Activated CD4-positive, alpha-beta T cell treated with anti-CD3 and anti-CD28 coated beads, Interleukin-2, amount 50 U/mL, for 24 hours (primary cell): ENCODE measurements around the gene SLC16A5.
"Not testable (repeated sequence)": the region's sequence is repeated elsewhere in the genome, so short reads cannot be mapped to it uniquely, and the experiment has no call there.

Experiments used
- DNase-seq, 2 donors: peaks; one replicate each; pipeline ENCODE4 v3.0.0-alpha.2; 2020; ENCODE audit warnings: low read depth in 1 of 2, low spot score in 1 of 2

Gene SLC16A5

DNA sequence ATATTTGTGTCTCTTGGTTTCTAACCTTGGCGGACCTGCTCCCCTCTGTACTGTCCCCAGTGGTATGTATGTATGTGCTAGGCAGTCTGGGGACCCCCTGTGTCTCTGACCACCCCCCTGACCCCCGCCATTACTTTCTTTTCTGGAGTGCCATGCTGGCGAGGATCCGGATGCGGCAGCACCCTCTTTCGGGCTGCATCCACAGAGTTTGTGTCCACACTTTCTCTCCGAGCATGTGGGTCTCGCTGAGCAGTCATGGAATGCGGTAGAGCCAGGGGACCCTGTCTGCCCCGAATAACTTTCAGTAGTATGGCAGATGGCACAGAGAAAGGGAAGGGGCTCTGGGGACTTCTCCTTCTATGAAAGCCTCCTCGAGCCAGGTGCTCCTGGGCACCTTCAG lies 23.7 kb upstream of the SLC16A5 start:
- no peak for DNase-seq

DNA sequence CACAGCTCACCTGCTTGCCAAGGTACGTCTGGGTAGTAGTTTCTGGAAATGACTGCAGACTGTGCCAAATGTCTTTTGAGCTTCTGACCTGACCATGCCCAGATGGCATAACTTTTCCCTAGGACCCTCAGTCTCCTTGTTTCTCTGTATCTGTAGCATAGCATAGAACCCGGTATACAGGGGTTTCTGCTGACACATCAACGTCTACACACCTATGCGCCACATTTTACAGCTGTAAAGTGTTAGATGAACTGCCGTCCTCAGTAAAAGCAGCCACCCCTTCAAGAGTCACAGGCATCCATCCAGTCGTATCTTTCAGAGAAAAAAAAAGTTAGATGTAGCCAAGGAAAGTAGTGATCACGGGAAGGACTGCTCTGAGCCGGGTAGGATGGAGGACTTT lies 23.3 kb upstream of the SLC16A5 start:
- DNase-seq, result no peak

DNA sequence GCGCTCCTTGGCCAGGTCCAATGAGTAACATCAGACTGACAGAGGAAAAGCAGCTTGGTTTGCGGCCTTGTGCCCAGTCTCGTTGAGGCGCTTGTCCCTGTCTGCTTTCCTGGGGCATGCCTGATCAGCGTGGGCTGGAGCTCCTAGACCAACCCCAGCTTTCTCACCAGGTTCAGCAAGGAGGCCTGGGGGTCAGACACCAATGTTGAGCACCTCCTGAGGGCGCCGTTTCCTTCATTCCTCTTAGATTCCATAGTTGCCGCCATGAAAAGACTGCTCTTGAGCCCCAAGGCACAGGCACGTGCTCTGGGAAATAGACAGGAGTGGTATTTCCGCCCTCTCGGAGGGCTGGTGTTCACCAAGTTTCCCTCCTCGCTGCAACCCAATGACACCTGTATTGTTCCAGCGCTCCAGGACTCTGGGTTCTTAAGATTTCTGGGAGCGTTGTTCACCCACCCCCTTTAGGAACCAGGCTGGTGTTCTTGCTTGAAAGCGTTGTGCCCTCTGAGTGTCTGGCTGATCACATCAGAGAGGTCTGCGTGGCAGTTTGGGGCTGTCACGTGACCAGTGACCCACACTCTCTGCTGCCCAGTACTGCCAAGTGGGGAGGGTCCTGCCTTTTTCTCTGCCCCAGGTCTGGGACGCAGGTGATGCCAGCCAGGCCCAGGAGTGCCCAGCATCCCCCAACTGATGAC lies 22.7 kb upstream of the SLC16A5 start:
- DNase-seq, result no peak

DNA sequence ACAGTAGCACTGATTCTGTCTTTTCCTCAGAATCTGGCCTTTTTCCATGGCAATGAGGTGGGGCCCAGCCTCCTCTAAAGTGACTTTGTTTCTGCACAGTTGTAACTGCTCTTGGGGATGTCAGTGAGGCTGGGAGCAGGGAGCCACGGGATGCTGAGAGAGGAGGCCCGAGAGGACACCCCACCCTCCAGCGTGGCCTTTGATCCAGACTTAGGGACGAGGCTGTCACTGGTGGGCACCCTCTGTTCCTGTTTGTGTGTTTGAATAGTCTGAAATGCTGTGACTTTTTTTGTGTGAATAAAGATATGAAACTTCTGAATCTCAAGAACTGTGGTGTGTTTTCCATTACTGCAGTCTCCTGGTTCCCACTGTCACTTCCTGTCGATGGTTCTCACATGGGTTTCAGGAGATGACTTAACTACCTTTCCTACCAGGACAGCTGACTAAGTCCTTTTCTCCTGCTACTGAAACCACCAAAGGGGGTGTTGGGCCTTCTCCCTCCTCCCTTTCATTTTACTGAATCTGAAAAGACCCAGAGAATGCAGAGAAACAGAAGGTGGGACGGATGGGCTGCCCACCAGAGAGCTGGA lies 22.1 kb upstream of the SLC16A5 start:
- peak in 1 of 2 donors; percentile 30 for DNase-seq

DNA sequence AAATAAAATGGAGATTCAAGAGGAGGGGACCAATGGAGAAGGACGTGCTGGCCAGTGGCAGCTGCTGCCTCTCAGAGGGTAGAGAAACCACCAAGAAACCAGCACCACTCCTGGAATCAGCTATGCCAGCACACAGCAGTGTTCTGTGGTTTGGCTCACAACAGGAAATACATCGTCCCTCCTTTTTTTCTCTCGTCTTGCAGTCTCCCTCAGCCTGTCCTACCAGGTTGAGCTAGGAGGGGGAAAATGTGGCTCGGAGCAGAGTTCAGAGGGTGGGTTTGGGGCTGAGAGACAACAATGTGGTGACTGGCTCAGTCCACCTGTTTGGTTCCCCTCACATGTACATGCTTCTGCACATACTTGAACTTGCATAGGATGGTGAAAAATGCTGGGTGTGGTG lies 19.9 kb upstream of the SLC16A5 start:
- no peak for DNase-seq

DNA sequence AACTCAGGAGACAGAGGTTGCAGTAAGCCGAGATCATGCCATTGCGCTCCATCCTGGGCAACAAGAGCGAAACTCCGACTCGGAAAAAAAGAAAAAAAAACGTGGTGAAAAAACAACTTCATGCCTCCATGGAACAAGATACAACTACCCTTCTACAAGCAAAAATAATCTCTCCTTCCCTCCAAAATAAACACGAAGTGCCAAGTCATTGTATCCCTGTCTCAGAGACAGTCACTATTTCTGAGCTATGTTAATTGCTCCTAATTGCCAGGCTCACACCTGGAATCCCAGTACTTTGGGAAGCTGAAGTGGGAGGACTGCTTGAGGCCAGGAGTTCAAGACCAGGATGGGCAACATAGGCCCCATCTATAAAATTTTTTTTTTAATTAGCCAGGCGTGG lies 19.0 kb upstream of the SLC16A5 start:
- no peak for DNase-seq

DNA sequence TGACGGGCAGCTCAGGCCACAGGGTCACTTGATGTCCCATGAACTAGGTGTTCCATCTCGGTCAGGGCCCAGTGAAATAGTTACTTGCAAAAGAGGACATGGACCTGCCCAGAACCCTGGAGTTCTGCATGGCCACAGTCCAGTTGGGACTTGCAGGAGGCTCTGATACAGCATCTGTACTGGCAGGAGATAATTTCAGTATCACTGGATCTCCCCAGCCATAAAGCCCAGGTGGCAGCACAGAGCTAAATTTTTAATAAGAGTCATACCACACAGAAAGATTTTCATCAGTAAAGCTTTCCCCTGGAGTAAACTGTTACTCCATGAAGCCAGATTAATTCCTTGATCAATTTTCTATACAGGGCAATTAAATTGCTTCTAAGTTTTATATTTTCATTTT lies 18.0 kb upstream of the SLC16A5 start:
- no peak for DNase-seq

DNA sequence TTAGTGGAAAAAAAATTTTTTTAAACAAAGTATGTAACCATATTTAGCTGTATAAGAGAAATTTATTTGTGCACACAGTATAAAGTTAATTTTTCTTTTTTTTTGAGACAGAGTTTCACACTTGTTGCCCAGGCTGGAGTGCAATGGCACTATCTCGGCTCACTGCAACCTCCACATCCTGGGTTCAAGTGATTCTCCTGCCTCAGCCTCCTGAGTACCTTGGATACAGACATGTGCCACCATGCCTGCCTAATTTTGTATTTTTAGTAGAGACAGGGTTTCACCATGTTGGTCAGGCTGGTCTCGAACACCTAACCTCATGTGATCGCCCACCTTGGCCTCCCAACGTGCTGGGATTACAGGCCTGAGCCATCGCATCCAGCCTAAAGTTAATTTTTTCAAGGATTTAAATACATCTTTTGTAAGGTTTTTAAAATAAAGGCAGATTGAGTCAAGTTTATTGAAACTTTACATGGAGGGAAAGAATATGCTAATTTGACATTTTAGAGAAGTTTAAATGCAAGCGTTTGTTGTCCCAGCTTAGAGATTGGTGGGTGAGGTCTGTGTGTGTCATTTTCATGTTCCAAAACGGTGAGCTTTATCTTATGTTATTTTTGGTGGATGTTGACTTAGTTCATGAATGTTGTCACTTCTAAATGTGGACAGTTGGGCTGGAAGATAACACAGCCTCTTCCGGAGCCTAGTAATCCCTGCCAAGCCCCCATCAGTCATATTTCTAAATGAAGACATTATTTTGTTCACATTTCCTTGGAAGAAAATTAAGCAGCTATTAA lies 16.1 kb upstream of the SLC16A5 start:
- DNase-seq, result not testable (repeated sequence)

DNA sequence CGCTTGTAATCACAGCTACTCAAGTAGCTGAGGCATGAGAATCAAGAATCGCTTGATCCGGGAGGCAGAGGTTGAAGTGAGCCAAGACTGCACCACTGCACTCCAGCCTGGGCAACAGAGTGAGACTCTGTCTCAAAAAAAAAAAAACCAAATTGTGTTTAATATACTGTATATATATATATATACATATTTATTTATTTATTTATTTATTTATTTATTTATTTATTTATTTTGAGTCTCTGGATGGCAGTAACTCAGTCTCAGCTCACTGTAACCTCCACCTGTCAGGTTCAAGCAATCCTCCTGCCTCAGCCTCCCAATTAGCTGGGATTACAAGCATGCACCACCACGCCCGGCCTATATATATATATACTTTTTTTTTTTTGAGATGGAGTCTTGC lies 14.8 kb upstream of the SLC16A5 start:
- DNase-seq, result not testable (repeated sequence)

DNA sequence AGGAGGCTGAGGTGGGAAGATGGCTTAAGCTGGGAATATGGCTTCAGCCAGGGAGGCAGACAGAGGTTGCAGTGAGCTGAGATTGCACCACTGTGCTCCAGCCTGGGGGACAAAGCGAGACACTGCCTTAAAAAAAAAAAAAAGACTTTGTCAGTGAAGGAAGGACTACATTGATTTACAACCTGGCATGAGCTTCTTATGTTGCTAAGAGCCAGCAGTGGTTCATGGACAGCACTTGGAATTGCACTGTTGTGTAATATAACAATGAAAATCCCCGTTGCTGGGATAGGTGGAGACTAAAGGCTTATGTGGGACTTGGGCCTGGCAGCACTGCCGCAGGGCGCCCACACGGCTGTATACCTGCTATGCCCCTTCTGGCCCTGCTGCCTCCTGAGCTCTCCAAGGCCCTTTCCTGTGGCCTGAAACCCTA lies 14.1 kb upstream of the SLC16A5 start:
- no peak for DNase-seq

DNA sequence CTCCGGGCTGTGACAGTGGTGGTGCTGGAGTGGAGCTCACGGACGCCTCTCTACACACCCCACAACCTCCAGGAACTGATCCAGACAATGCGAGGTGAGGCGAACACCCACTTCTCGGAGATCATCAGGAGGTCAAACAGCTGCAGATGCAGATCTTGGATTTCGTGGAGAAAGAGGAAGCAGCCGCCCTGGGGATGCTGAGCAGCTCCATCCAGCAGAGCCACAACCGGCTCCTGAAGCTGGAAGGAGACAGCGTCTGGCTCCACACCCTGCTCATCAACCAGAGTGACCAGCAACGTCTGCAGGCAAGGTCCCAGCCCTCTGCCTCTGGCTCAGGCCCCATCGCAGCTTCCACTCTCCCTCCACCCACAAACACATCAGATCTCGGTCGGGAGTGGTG lies 13.2 kb upstream of the SLC16A5 start:
- no peak for DNase-seq

DNA sequence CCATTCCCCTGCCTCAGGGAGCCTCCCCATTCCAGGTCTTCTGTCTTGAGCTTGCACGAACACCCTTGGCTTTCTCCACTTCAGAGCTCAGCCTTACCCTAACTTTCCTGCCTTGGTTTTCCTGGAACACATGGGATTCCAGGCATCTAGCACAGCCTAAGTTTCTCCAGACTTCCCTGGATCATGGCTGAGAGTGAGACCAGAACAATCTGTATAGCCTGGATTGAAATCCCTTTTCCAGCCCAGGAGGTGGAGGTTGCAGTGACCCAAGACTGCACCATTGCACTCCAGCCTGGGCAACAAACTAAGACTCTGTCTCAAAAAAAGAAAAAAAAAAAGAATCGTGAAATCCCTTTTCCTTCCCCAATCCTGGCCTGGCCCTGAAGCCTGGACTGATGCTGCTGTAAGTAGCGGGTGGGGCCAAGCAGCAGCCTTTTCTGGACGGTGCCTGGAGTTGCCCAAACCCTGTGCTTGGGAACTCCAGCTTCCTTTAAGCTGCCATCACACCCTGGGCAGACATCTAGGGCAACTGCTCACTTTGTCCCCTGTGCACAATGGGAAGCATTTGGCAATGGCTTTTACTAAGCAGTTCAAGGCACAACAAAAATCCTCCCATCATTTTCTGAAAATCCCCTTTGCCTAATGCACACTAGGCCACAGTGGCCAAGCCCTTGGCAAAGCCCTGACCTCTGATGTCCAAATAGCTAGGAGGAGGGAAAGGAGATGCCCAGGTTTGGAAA lies 12.0 kb upstream of the SLC16A5 start:
- DNase-seq, result no peak

DNA sequence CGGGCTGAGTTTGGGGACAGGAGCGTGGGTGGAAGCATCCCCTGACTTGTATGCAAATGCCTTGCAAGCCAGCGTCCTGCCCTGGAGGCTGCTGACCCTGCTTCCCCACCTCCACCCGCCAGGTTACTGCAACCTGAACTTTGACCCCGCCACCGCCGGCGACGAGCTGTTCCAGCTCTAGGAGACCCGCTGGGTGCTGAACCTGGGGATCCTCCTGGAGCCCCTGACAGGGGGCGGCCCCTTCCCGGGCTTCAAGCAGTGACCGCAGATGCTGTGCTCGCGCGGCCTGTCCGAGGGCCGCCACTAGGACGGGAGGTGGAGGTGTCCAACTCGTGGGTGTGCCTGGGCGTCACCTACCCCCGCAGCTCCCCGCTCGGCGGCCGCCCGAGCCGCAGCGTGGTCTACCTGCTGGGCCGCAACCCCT lies 10.7 kb upstream of the SLC16A5 start:
- DNase-seq, result no peak

DNA sequence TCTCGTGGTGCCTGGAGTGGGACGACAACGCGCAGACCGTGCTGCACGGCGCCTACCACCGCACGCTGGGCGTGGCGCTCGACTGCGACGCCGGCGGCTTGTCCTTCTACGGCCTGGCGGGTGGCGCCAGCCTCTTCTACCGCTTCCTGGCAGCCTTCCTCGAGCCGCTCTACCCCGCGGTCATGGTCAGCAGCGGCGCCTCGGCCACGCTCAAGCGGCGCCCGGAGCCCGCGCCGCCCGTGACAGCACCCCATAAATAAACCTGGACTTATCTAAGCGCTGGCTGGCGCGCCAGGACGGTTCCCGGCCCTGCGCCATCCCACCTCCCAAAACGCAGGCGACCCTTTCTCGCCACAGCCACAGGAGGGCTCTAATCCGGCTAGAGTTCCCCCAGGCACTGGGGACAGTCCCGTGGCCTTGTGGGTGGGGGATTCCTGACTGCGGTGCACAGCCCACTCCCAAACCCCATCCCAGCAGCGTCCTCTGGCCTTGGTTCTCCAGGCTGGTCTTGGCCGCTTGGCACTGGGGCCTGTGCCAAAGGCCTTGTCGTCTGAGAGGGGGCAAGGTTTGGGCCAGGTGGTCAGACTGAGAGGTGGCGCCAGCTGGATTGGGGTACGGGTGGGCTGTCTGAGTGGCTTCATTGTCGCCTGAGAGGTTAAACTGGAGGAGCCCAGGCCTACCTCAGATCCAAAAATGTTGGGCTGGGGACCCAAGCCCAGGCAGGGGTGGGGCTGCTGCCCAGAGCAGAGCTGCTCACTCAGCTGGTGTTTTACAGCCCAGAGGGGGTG lies 10.1 kb upstream of the SLC16A5 start:
- no peak for DNase-seq

DNA sequence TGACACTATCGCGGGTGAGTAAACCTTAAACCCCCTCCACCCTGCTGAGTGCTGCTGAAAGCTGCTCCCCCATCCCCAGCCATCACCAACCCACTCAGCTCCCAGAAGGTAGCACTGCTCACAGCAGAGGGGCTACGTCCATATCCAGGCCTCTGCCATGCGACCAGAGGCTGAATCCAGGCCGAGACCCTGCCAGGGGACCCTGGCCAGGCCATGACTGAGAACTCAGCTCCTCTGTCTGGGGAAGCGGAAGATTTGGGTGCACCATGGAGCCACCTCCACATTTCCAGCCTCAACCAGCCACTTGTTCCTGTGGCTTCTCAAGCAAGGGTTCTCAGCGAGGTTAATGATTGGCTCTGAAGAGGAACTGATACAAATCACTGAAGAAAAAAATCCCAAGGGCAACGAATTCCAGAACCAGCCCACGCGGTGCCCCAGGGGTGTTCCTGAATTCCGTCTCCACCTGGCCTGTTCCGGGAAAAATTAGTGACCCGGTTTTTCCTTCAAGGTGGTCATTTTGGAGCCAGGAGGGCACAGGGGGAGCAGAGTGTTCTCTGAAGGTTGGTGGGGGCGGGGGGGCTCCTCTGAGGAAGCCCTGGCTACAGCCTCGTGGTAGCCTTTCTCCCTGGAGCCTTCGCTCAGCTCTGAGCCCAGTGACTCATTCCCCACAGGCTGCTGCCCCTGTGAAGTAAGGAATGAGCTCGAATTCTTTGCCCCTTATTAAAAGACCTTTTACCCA lies 9.3 kb upstream of the SLC16A5 start:
- DNase-seq, result no peak

DNA sequence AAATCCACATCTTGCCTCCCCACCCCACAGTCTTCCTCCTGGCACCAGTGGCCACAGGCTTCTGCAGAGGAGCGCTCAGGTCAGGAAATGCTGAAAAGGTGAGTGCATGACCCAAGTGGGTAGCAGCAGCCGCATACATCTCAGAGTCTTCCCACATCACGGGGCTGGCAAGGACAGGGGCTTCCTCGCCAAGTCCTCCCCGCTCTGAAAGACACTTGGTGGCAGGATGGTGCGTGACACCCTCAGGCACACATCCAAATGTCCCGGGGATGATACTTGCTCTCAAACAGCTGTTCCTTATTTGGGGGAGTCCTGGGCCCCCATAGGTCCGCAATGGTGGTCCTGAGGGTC lies 8.8 kb upstream of the SLC16A5 start:
- DNase-seq, result no peak

DNA sequence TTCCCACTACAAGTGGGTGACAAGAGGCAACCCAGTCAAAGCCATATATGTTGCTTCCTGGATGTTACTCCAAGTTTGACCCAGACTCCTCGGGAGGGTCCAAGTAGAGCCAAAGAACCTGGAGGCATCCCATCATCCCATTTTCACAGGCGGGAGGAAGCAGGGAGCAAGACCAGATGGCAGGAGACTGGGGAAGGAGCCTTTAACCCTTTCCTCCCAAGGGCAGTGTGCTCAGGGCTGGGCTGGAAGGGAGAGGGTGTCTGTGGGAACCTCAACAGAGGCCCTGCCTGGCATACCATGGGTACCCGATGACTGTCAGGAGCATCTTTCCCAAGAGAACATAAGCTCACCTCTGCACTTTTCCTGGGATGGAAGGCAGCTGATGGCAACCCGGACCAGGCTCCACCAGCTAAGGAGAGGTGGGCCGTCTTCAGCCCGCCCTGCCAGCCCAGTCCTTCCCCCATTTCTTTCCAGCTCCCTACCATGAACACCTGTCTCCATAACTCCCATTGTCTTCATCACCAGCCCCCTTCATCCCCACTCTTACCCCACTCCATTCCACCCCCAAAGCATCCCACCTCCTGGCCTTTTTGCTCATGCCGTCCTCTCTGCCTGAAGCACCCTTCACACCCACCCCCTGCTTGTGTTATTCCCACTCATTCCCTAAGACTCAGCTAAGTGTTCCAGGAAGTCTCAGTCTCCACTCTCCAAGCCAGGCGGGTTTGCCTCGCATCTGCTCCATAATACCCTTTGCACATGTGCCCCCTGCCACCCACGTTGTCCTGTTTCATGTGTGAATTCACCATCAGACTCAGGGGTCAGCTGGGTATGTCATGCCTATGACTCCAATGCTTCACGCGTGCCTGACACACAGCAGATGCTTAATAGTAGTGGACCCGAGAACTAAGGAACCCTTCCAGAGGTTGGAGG lies 5.9 kb upstream of the SLC16A5 start:
- DNase-seq, result no peak

DNA sequence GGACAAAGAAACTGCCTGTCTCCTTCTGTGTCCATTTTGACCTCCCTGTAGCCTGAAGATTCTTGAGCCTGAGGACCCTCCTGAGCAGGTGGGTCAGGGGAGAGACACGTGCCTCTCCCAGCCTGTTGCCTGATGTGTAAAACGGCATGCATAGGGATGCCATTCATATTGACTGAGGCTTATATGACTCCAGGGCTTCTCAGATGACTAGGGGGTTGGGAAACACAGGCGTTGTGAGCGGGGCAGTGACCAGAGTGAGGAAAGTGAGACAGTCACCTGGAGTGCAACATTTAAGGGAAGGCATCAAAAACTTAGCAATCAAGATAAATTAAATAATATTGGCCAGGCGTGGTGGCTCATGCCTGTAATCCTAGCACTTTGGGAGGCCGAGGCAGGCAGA lies 5.1 kb upstream of the SLC16A5 start:
- no peak for DNase-seq

DNA sequence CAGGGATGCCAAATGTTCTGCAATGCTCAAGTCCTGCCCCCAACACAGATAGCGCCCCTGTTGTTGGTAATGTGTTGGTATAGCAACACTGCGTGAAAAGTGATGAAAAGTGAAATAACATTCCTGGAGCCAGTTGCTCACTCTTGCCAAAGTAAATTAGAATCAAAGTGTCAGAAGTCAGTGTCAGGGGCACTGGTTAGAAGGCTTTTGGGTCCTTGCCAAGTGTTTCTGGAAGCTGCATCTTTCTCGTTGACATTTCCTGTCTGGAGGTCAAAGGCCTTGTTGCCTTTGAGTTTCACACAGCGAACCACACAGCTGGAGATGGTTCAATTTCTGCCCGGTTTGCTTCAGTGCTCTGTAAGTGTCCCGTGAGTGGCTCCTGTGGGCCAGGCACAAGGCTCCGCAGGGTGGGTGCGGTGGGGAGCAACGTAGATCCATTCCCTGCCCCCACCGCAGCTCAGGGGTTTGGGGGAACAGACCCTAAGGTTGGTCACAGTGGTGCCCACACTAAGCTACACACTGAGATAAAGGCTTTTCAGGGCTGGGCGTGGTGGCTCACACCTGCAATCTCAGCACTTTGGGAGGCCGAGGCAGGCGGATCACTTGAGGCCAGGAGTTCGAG lies 3.6 kb upstream of the SLC16A5 start:
- no peak for DNase-seq
